Prostate gland (tissue), 2 donors: ENCODE data around the gene PLXDC1.

Experiments used
- CTCF ChIP-seq, 4 experiments: fragments of 200-600 bp in 2 of 4; fragments of 450-650 bp in 2 of 4; sonication (generic) in 2 of 4; IDR thresholded peaks; 1 replicate in 3 of 4; 2 replicates in 1 of 4; pipeline ENCODE4 v1.5.1; 2016 to 2019; ENCODE audit warnings: antibody characterized with exemption in 4 of 4, mild to moderate bottlenecking in 2 of 4, moderate library complexity in 2 of 4
- POLR2A ChIP-seq: fragments of 450-650 bp; IDR thresholded peaks from one replicate; pipeline ENCODE4 v1.6.1; 2016; ENCODE audit warnings: antibody characterized with exemption, mild to moderate bottlenecking

GRCh38 chr17:39080421-39081078, 70.9 kb downstream of the PLXDC1 start:
- TF ChIP-seq CTCF (IDR thresholded peaks at IDR 0.05) (no peak), POLR2A (no peak)
